HepG2 (cell line): Measurements from ENCODE around the gene DTYMK. TPM values are rescaled to one million over a fixed set of nuclear protein-coding genes. Genes with fewer than 3 reads are reported as not detected.

Experiments used
- CEBPZ ChIP-seq: IDR thresholded peaks from 2 replicates; pipeline ENCODE4 v1.6.1; 2012; ENCODE audit warnings: low read length, improper control_type of control experiment
- E2F2 ChIP-seq: sonication (generic); formaldehyde crosslinking; IDR thresholded peaks from 2 replicates; pipeline ENCODE4 v1.4.0; 2020; ENCODE audit warnings: missing genetic modification reagents, borderline replicate concordance
- JUNB ChIP-seq: sonication (generic); formaldehyde crosslinking; IDR thresholded peaks from 2 replicates; pipeline ENCODE4 v1.8.0; 2022; ENCODE audit warnings: missing genetic modification reagents, mild to moderate bottlenecking, borderline replicate concordance
- LBX2 ChIP-seq: sonication (generic); formaldehyde crosslinking; IDR thresholded peaks from 2 replicates; pipeline ENCODE4 v1.5.0; 2020; ENCODE audit warnings: missing genetic modification reagents, mild to moderate bottlenecking, borderline replicate concordance
- MAFG ChIP-seq: sonication (generic); formaldehyde crosslinking; IDR thresholded peaks from 2 replicates; pipeline ENCODE4 v1.5.1; 2020; ENCODE audit warnings: mild to moderate bottlenecking, missing genetic modification reagents
- NCOR1 ChIP-seq: fragments of 200-600 bp; sonication (generic); IDR thresholded peaks from 2 replicates; pipeline ENCODE4 v1.7.0; 2017; ENCODE audit warnings: antibody characterized with exemption, low read length, borderline replicate concordance
- PTBP1 ChIP-seq: fragments of 200-400 bp; formaldehyde crosslinking; IDR thresholded peaks from 2 replicates; pipeline ENCODE4 v1.6.1; 2018; ENCODE audit warnings: low read length, low read depth; ENCODE audit not compliant: poor library complexity, severe bottlenecking
- RAD51 ChIP-seq: fragments of 450-650 bp; IDR thresholded peaks from 2 replicates; pipeline ENCODE4 v1.6.1; 2016; ENCODE audit warnings: borderline replicate concordance
- TSC22D2 ChIP-seq: sonication (generic); formaldehyde crosslinking; IDR thresholded peaks from 2 replicates; pipeline ENCODE4 v1.5.1; 2020; ENCODE audit warnings: missing genetic modification reagents, mild to moderate bottlenecking, borderline replicate concordance
- ZBTB37 ChIP-seq: sonication (generic); formaldehyde crosslinking; IDR thresholded peaks from 2 replicates; pipeline ENCODE4 v1.4.0; 2020; ENCODE audit warnings: mild to moderate bottlenecking, missing genetic modification reagents
- ZBTB44 ChIP-seq: sonication (generic); formaldehyde crosslinking; IDR thresholded peaks from 2 replicates; pipeline ENCODE4 v1.4.0; 2020; ENCODE audit warnings: missing genetic modification reagents
- ZNF354B ChIP-seq: sonication (generic); formaldehyde crosslinking; IDR thresholded peaks from 2 replicates; pipeline ENCODE4 v1.8.0; 2022; ENCODE audit warnings: mild to moderate bottlenecking, missing genetic modification reagents
- ZNF431 ChIP-seq: sonication (generic); formaldehyde crosslinking; IDR thresholded peaks from 2 replicates; pipeline ENCODE4 v1.9.0; 2022; ENCODE audit warnings: missing genetic modification reagents, low read depth, mild to moderate bottlenecking, borderline replicate concordance
- ZNF687 ChIP-seq: sonication (generic); formaldehyde crosslinking; IDR thresholded peaks from 2 replicates; pipeline ENCODE4 v1.5.1; 2020; ENCODE audit warnings: mild to moderate bottlenecking, missing genetic modification reagents, moderate library complexity
- ZNF816 ChIP-seq: sonication (generic); formaldehyde crosslinking; IDR thresholded peaks from 2 replicates; pipeline ENCODE4 v1.8.0; 2022; ENCODE audit warnings: missing genetic modification reagents, mild to moderate bottlenecking, borderline replicate concordance
- polyA plus RNA-seq, 8 experiments: library from polyadenylated mRNA; depleted of rRNA in 3 of 8; stranded (reverse) in 7 of 8; unstranded in 1 of 8; fragments of >200 nt; fragmentation: Illumina TruSeq in 4 of 8; extraction: Trizol in 4 of 8; gene quantifications; 2 replicates each; pipeline versions ENCODE4 v1.2.1 to v1.2.3, GENCODE V29; 2011 to 2016; ENCODE audit warnings: low read depth in 4 of 8, missing spikeins in 1 of 8, mixed read lengths in 1 of 8; ENCODE audit not compliant: insufficient read depth in 1 of 8
- total RNA-seq, 5 experiments: library from RNA; depleted of rRNA; stranded (reverse); fragments of >200 nt; fragmentation: Illumina TruSeq; extraction: Trizol; gene quantifications; 2 replicates each; pipeline ENCODE4 v1.2.3, GENCODE V29; 2016; ENCODE audit warnings: low read depth in 1 of 5

Gene DTYMK
- total and polyA plus RNA-seq, 2 of the 13 experiments (the other 11 are each of a cell fraction or from before 2014, with no cell fraction given): 57.5 to 134 TPM

GRCh38 chr2:241637018-241637794 is 49.4 kb downstream of the DTYMK start, which contains the start of the genes ATG4B and THAP4 (continued):
- TF ChIP-seq ZNF687 (peak; percentile 86), TSC22D2 (CRISPR knock-in tag) (0 out of 2 replicates have a peak, but pooled peaks have one; percentile 82), ZBTB44 (CRISPR knock-in tag) (peak; percentile 57; the same call in 1 of the 2 replicates), MAFG (CRISPR knock-in tag) (no peak), ZBTB37 (CRISPR knock-in tag) (no peak), RAD51 (no peak), CEBPZ (no peak), ZNF816 (CRISPR knock-in tag) (peak; percentile 73; the same call in 1 of the 2 replicates), JUNB (CRISPR knock-in tag) (no peak), PTBP1 (peak; percentile 40), E2F2 (no peak; the same call in 1 of the 2 replicates), LBX2 (CRISPR knock-in tag) (no peak), ZNF354B (CRISPR knock-in tag) (no peak), NCOR1 (peak; percentile 36; the same call in 1 of the 2 replicates), ZNF431 (peak; percentile 56)
